ENCODE measurements around the gene DDX56.

GRCh38 chr7:44518761-44519160 is 54.9 kb downstream of the DDX56 start:
- TF ChIP-seq, protein P1, sequence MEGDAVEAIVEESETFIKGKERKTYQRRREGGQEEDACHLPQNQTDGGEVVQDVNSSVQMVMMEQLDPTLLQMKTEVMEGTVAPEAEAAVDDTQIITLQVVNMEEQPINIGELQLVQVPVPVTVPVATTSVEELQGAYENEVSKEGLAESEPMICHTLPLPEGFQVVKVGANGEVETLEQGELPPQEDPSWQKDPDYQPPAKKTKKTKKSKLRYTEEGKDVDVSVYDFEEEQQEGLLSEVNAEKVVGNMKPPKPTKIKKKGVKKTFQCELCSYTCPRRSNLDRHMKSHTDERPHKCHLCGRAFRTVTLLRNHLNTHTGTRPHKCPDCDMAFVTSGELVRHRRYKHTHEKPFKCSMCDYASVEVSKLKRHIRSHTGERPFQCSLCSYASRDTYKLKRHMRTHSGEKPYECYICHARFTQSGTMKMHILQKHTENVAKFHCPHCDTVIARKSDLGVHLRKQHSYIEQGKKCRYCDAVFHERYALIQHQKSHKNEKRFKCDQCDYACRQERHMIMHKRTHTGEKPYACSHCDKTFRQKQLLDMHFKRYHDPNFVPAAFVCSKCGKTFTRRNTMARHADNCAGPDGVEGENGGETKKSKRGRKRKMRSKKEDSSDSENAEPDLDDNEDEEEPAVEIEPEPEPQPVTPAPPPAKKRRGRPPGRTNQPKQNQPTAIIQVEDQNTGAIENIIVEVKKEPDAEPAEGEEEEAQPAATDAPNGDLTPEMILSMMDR (IDR thresholded peaks at IDR 0.05): no peak
- TF ChIP-seq POLR2A (IDR thresholded peaks at IDR 0.05): no peak
